Activated CD4-positive, alpha-beta T cell treated with anti-CD3 and anti-CD28 coated beads, Interleukin-2, amount 50 U/mL, for 1 hour (primary cell): ENCODE results near the gene CUBN.
A peak's percentile ranks its signal among the peaks of the same experiment; 100 is the strongest.

Experiments
- DNase-seq: peaks from one replicate; pipeline ENCODE4 v3.0.0-alpha.2; 2020

The CUBN gene

GRCh38 chr10:16975188-16975587, 154.4 kb downstream of the CUBN start:
- no peak for DNase-seq

- DNase-seq: no peak
These were observed 161.1 kb downstream of the CUBN start for GRCh38 chr10:16968416-16969041.

DNA sequence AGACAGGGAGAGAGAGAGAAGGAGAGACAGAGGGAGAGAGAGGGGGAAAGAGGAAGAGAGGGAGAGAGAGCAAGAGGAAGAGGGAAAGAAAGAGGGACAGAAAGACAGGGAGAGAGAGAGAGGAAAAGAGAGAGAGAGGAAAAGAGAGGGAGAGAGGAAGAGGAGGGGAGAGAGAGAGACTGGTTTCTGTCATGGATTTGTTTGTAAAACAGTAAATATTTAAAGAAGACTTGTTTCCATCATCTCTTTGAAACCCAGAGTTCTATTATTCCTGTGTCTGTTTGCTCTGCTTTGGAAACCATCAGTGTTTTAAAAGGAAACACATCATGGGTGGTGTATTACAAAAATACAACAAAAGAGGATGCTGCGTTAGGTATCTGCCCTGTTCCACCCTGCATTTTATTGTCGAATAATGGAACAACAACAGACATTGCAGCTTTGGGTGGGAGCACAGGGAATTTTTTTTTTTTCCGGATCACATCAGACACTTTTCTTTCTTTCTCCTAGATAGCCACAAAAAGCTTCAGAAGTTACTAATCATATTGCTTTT, 161.7 kb downstream of the CUBN start:
- no peak for DNase-seq

- no peak for DNase-seq
These were observed 162.4 kb downstream of the CUBN start for GRCh38 chr10:16966991-16967865.

GRCh38 chr10:16965740-16966447, 163.7 kb downstream of the CUBN start:
- DNase-seq: no peak

- DNase-seq: no peak
These were observed 164.3 kb downstream of the CUBN start for GRCh38 chr10:16965344-16965616.

GRCh38 chr10:16964576-16965343, 164.9 kb downstream of the CUBN start:
- DNase-seq: no peak

DNA sequence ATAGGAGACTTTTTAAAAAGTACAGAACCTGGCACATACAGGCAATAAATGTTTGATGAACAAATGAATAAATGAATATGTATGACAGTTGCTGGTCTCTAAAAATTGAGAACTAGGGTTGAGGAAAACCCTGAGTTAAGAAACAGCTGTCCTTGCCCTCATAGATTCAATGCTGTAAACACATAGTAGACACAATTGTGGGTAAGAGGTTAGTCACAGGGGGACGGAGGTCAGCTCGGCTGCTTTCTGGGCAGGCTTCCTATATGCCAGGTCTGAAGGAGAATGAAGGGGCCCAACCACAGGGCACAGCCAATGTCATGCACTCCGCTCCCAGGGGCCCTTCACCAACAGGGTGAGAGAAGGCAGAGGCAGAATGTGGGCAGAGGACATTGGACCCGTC, 169.1 kb downstream of the CUBN start:
- DNase-seq: no peak

DNA sequence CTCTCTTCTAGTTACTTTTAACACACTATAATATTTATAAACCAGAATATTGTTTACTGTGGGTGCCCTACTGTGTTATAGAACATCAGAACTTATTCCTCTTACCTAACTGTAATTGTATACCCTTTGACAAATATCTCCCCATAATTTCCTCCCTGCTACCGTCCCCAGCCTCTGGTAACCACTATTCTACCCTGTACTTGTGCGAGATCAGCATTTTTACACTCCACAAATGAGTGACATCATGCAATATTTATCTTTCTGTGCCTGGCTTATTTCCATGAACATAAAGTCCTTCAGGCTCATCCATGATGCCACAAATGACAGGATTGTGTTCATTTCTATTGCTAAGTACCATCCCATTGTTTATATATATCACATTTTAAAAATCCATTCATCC, 172.6 kb downstream of the CUBN start:
- DNase-seq: no peak

DNA sequence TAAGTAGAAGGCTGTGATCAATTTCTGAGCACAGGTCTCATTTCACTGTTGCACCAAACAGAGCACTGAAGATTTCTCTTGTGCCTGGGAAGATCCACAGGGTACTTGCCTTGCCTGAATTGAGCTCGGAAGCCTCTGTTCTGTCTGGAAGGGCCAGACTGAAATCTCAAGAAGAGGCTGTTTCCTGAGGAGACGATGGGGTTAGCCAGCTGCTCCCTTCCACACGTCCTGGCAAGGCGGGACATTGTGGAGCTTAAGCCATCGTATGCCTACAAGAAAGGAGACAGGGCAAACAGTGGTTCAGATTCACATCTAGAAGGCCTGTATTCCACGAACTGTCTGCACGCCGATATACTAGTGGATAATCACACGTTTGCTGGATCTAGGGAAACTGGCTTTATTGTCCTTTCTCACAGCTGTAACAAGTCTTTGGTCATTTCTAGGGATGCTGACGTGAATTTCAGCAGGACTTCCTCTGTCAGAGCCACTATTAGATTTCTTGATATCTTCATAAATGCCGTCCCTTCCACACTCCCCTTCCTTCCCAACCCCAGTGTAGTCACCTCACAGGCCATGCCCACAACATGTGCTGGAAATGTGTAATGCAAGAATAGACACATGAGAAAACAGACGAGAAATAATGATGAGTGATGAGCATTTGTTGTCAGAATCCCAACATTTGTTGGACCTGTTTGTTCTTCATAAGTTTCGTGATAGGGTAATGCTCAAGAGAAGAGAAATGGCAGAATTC, 175.2 kb downstream of the CUBN start:
- DNase-seq: no peak

DNA sequence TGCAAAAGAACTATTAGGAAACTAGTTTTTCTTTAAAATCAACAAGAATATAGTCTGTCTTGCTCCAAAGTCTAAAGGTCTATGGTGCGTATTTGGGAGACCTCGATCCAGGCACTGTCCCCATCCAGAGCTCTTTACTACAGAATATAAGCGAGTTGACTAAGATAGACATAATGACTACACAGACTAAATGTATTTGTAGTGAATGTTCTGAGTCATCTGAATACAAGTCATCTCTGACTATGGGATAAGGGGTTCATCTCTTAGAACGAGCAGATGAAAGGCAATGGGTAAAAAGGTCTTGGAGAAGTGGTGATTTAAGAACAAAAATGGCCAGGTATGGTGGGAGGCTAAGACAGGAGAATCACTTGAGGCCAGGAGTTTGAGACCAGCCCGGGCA, 176.3 kb downstream of the CUBN start:
- DNase-seq: no peak

DNA sequence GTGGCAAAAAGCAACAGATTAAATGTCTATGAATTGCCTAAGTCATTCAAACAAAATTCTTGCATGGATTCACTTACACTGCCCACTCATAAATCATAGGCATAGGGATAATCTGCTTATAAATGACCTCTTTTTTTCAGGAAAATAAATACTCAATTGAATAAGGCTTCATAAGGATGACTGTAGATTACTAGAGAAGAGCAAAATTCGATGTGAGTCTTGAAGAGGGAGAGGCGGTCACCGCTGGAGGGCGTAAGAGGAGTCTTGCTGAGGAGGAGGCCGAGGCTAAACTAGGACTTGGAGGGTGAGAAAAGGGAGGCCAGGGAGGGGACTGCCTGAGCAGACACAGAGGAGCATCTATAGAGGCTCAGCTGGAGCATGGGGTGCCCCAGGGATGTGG, 177.0 kb downstream of the CUBN start:
- DNase-seq: no peak

DNA sequence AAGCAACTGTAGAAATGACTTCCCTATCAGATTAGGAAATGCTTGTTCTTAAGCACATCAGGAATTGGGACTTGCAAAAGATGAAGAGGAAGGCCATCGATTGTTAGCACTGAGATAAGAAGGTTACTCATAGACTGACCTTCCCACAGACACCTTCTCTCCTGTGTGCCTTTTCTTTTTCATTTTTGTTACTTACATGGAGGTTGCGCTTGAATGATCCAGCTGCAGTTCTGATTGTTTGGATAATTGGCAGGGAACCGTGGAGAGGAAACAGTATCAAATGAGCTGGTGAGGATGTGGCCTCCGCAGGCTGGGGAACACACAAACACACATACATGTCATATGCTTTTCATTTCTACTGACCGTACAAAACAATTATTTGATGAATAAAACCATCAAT, 177.5 kb downstream of the CUBN start:
- DNase-seq: no peak

DNA sequence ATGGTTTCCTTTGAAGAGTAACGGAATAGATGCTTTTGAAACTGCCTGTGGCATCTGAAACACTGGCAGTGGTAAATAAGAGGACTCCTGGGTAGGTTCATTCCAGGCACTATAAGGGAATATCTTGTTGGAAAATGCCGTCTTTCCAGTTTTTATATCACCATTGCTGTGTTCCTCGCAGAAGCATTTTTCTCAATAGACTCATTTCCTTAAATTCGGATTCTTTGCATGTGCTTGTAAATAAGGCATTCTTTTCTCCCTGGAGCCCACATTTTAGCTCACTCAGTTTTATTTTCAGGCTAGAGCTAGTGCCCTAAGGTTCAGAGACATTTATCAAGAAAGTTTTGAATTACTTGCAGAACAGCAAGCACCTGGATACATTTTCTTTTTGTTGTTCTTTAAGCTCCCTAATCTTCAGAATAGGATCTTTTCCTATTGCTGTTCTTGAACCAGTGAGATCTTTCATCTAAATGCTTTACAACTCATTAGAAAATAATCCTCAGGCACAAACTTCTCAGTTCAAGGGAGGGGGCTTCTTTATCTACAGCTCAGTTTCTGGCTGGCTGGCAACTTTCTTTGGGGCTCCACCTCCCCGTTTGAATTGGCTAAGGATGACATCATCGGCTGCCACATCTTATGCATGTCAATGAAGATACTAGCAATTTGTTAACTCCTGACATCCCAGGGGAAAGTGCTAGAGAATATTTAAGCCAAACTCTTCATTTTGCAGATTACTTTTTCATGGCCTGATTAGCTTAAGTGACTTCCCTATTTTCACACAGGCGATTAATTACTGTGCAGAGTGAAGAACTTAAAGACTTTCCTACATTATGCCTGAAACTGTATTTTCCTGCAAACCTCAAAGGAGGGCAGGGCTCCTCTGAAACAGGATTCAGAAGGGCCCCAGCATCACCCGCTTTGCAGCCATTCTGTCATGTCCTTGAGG, 178.7 kb downstream of the CUBN start:
- DNase-seq: peak; percentile 4

- no peak for DNase-seq
These were observed 179.8 kb downstream of the CUBN start for GRCh38 chr10:16949816-16950215.

DNA sequence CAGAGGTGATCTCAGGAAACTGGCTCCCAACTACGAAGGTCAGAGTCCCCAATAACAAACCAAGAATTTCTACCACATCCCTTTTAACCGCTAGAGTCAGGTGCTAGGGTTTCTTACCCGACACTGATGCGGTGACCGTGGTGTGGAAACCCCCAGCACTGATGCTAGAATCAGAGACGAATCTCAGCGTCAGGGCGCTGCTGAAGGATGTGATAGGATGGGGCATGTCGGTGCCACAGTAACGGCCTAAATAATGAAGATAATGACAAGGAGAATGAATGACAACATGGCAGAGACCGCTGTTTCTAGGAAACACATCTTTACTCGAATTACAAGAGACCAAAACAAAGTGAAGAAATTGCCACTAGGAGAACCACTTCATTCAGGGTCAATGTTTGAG, 181.2 kb downstream of the CUBN start:
- peak; percentile 29 for DNase-seq

GRCh38 chr10:16947069-16947468, 182.5 kb downstream of the CUBN start:
- DNase-seq: no peak

- DNase-seq: no peak
These were observed 184.0 kb downstream of the CUBN start for GRCh38 chr10:16945593-16945992.

- DNase-seq: no peak
These were observed 184.6 kb downstream of the CUBN start for GRCh38 chr10:16944986-16945385.

DNA sequence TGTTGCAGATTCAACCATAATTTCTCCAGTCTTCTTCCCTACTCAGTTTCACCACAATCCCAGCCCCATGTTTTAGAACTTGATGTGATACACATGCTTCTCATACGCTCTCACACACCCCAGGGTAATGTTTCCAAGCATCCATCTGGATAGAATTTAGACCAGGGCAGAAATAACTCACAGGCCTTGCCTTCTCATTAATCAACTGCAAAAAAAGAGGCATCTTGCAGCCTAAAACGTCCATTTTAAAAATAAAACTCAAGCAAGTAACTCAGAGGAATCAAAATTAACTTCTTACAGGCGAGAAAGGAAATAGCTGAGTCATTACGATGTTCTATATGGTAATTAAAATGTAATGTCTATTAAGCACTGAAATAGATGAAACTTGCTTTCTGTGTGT, 185.2 kb downstream of the CUBN start:
- DNase-seq: no peak
